Measurements from ENCODE around the gene IKZF3.
"Not testable (repeated sequence)": the region's sequence is repeated elsewhere in the genome, so short reads cannot be mapped to it uniquely, and the experiment has no call there.

GRCh38 chr17:39902027-39902426, 37.9 kb upstream of the IKZF3 start:
- not testable (repeated sequence) for TF ChIP-seq CTCF (IDR thresholded peaks at IDR 0.05; ENCODE audit: insufficient read depth, low read length, poor library complexity, severe bottlenecking); EZH2phosphoT487 (conservative IDR thresholded peaks at IDR 0.05; ENCODE audit: low read length)

All from SU-DHL-6 (cell line).